Esophagus muscularis mucosa (tissue), 4 donors: ENCODE results near the gene CPEB3.

Experiments used
- CTCF ChIP-seq, 3 experiments: fragments of 200-600 bp in 2 of 3; fragments of 450-650 bp in 1 of 3; sonication (generic) in 2 of 3; IDR thresholded peaks; one replicate each; pipeline ENCODE4 v1.5.1; 2017 to 2019; ENCODE audit warnings: antibody characterized with exemption in 3 of 3, mild to moderate bottlenecking in 2 of 3, moderate library complexity in 1 of 3
- EP300 ChIP-seq: sonication (generic); formaldehyde crosslinking; IDR thresholded peaks from one replicate; pipeline ENCODE4 v1.6.1; 2017; ENCODE audit warnings: antibody characterized with exemption
- POLR2A ChIP-seq: fragments of 450-650 bp; IDR thresholded peaks from one replicate; pipeline ENCODE4 v1.6.1; 2017; ENCODE audit warnings: antibody characterized with exemption, moderate library complexity, mild to moderate bottlenecking, low read depth
- POLR2AphosphoS5 ChIP-seq, 2 donors: sonication (generic); formaldehyde crosslinking; IDR thresholded peaks; one replicate each; pipeline ENCODE4 v1.6.1; 2017; ENCODE audit warnings: antibody characterized with exemption in 2 of 2

- TF ChIP-seq POLR2AphosphoS5 (IDR thresholded peaks at IDR 0.05): no peak
- no peak for TF ChIP-seq CTCF (IDR thresholded peaks at IDR 0.05)
- TF ChIP-seq POLR2A: no peak
- no peak for TF ChIP-seq EP300
These were observed 243.7 kb downstream of the CPEB3 start for GRCh38 chr10:92047215-92047614.
